MG63 (cell line): ENCODE measurements around the gene CLCN1. TPM values are rescaled to one million over a fixed set of nuclear protein-coding genes. Genes with fewer than 3 reads are reported as not detected.

ENCODE experiments used
- DNase-seq: peaks from one replicate; pipeline ENCODE4 v3.0.0-alpha.2; 2020
- H3K27me3 ChIP-seq: fragments of 250-450 bp; sonication (Bioruptor Pico); 2 replicates; pipeline ENCODE4 v1.5.1; 2020; ENCODE audit warnings: mild to moderate bottlenecking, moderate library complexity
- H3K36me3 ChIP-seq: fragments of 250-450 bp; sonication (Bioruptor Pico); 2 replicates; pipeline ENCODE4 v1.5.1; 2020; ENCODE audit warnings: mild to moderate bottlenecking, moderate library complexity
- H3K4me3 ChIP-seq: fragments of 250-450 bp; sonication (Bioruptor Pico); 2 replicates; pipeline ENCODE4 v1.5.1; 2020; ENCODE audit warnings: mild to moderate bottlenecking, moderate library complexity
- H3K9me3 ChIP-seq: fragments of 250-450 bp; sonication (Bioruptor Pico); 2 replicates; pipeline ENCODE4 v1.5.1; 2020; ENCODE audit warnings: mild to moderate bottlenecking, moderate library complexity
- total RNA-seq: library from RNA; depleted of rRNA; stranded (reverse); fragments of >200 nt; shearing (Covaris generic); gene quantifications from 2 replicates; pipeline ENCODE4 v1.2.3, GENCODE V29; 2014; ENCODE audit warnings: low replicate concordance; rRNA removed

Gene CLCN1
- not detected in 2 replicates for total RNA-seq

GRCh38 chr7:143315776-143316175 lies at the start of gene CLCN1:
TSS of gene CLCN1 (plus strand) at chr7:143316111. CDS start at chr7:143316213, 102 bp downstream.
- Histone ChIP-seq H3K36me3 (no peaks in the 10 kb centered on the region), H3K9me3 (no peaks in the 10 kb centered on the region), H3K27me3 (no peaks in the 10 kb centered on the region), H3K4me3 (no peak within 1 kb of the TSS)
- no peak for DNase-seq

- H3K4me3 ChIP-seq: no peak overlapping the region
- no peaks in the 10 kb centered on the region for H3K9me3 ChIP-seq
- no peaks in the 10 kb centered on the region for H3K27me3 ChIP-seq
Measured at GRCh38 chr7:143269251-143269650, 46.7 kb upstream of the CLCN1 start.

GRCh38 chr7:143271240-143271639 lies 44.7 kb upstream of the CLCN1 start:
- Histone ChIP-seq H3K4me3 (no peak overlapping the region), H3K9me3 (no peaks in the 10 kb centered on the region), H3K36me3 (no peaks in the 10 kb centered on the region), H3K27me3 (no peaks in the 10 kb centered on the region)
- no peak for DNase-seq

More at GRCh38 chr7:143269251-143269650, 46.7 kb upstream of the CLCN1 start:
- H3K36me3 ChIP-seq: no peaks in the 10 kb centered on the region
- no peak for DNase-seq

GRCh38 chr7:143272871-143273270 lies 43.0 kb upstream of the CLCN1 start:
- Histone ChIP-seq H3K36me3 (no peaks in the 10 kb centered on the region), H3K27me3 (no peaks in the 10 kb centered on the region), H3K4me3 (no peak overlapping the region), H3K9me3 (no peaks in the 10 kb centered on the region)
- DNase-seq: no peak

- H3K36me3 ChIP-seq: no peaks in the 10 kb centered on the region
- H3K4me3 ChIP-seq: no peak overlapping the region
- DNase-seq: no peak
- no peaks in the 10 kb centered on the region for H3K9me3 ChIP-seq
- H3K27me3 ChIP-seq: no peaks in the 10 kb centered on the region
Measured at GRCh38 chr7:143279186-143280098, 36.5 kb upstream of the CLCN1 start.

- Histone ChIP-seq H3K36me3 (no peaks in the 10 kb centered on the region), H3K27me3 (no peaks in the 10 kb centered on the region), H3K4me3 (no peak overlapping the region), H3K9me3 (no peaks in the 10 kb centered on the region)
- no peak for DNase-seq
Measured at GRCh38 chr7:143280160-143280559, 35.8 kb upstream of the CLCN1 start.

- Histone ChIP-seq H3K9me3 (no peaks in the 10 kb centered on the region), H3K4me3 (no peak overlapping the region), H3K36me3 (no peaks in the 10 kb centered on the region), H3K27me3 (no peaks in the 10 kb centered on the region)
- no peak for DNase-seq
Measured at GRCh38 chr7:143280566-143280965, 35.3 kb upstream of the CLCN1 start.

GRCh38 chr7:143281529-143281928 lies 34.4 kb upstream of the CLCN1 start:
- H3K36me3 ChIP-seq: no peaks in the 10 kb centered on the region
- H3K27me3 ChIP-seq: no peaks in the 10 kb centered on the region
- no peak overlapping the region for H3K4me3 ChIP-seq
- H3K9me3 ChIP-seq: no peaks in the 10 kb centered on the region
- no peak for DNase-seq

GRCh38 chr7:143282124-143282523 lies 33.8 kb upstream of the CLCN1 start:
- no peaks in the 10 kb centered on the region for H3K9me3 ChIP-seq
- no peak for DNase-seq
- H3K27me3 ChIP-seq: no peaks in the 10 kb centered on the region
- no peaks in the 10 kb centered on the region for H3K36me3 ChIP-seq
- no peak overlapping the region for H3K4me3 ChIP-seq

GRCh38 chr7:143283381-143283780 lies 32.5 kb upstream of the CLCN1 start:
- no peaks in the 10 kb centered on the region; the same call in 1 of the 2 replicates for H3K36me3 ChIP-seq
- DNase-seq: no peak
- peaks cover 5% of the 10 kb centered on the region; the same call in 1 of the 2 replicates for H3K9me3 ChIP-seq
- no peaks in the 10 kb centered on the region for H3K27me3 ChIP-seq
- H3K4me3 ChIP-seq: no peak overlapping the region

- Histone ChIP-seq H3K27me3 (no peaks in the 10 kb centered on the region), H3K36me3 (no peaks in the 10 kb centered on the region; the same call in 1 of the 2 replicates), H3K9me3 (peaks cover 5% of the 10 kb centered on the region; the same call in 1 of the 2 replicates), H3K4me3 (no peak within 1 kb of the TSS)
- DNase-seq: no peak
Measured at GRCh38 chr7:143284591-143285469, 31.1 kb upstream of the CLCN1 start, which contains the start of gene TMEM139. TSS of gene TMEM139 (plus strand) at chr7:143284958. CDS start at chr7:143285958, 1,000 bp downstream.

GRCh38 chr7:143285470-143285778 lies 30.5 kb upstream of the CLCN1 start:
- Histone ChIP-seq H3K4me3 (no peak overlapping the region), H3K36me3 (peaks cover 2% of the 10 kb centered on the region), H3K9me3 (peaks cover 5% of the 10 kb centered on the region; the same call in 1 of the 2 replicates), H3K27me3 (no peaks in the 10 kb centered on the region)
- DNase-seq: no peak

GRCh38 chr7:143285806-143286521 lies 29.9 kb upstream of the CLCN1 start:
- peaks cover 5% of the 10 kb centered on the region; the same call in 1 of the 2 replicates for H3K9me3 ChIP-seq

GRCh38 chr7:143286522-143286890 lies 29.4 kb upstream of the CLCN1 start:
- H3K36me3 ChIP-seq: peaks cover 5% of the 10 kb centered on the region
- peaks cover 5% of the 10 kb centered on the region; the same call in 1 of the 2 replicates for H3K9me3 ChIP-seq
- H3K4me3 ChIP-seq: no peak overlapping the region
- no peak for DNase-seq
- no peaks in the 10 kb centered on the region for H3K27me3 ChIP-seq

More at GRCh38 chr7:143285806-143286521, 29.9 kb upstream of the CLCN1 start:
- Histone ChIP-seq H3K27me3 (no peaks in the 10 kb centered on the region), H3K36me3 (peaks cover 5% of the 10 kb centered on the region), H3K4me3 (no peak overlapping the region)
- DNase-seq: no peak

GRCh38 chr7:143287339-143287934 lies 28.5 kb upstream of the CLCN1 start:
- peaks cover 9% of the 10 kb centered on the region for H3K36me3 ChIP-seq
- H3K27me3 ChIP-seq: no peaks in the 10 kb centered on the region
- no peak for DNase-seq
- peak overlapping the region; percentile 91 for H3K4me3 ChIP-seq
- peaks cover 5% of the 10 kb centered on the region; the same call in 1 of the 2 replicates for H3K9me3 ChIP-seq
